Chondrocyte (in vitro differentiated cells): ENCODE results near the gene SLC39A2. TPM values are rescaled to one million over a fixed set of nuclear protein-coding genes. Genes with fewer than 3 reads are reported as not detected.

Experiments
- DNase-seq: peaks from one replicate; pipeline ENCODE4 v3.0.0; 2021; ENCODE audit warnings: mixed read lengths, low spot score
- H3K27ac Mint-ChIP-seq: one replicate; pipeline ENCODE4 v1.8.0; 2021; ENCODE audit warnings: mild to moderate bottlenecking, moderate library complexity, mixed read lengths; ENCODE audit not compliant: unreplicated experiment
- H3K27me3 Mint-ChIP-seq: 2 replicates; pipeline ENCODE4 v1.8.0; 2021; ENCODE audit warnings: low read depth, mixed read lengths
- H3K36me3 Mint-ChIP-seq: 2 replicates; pipeline ENCODE4 v1.8.0; 2021; ENCODE audit warnings: low read depth, mixed read lengths
- H3K4me1 Mint-ChIP-seq: 2 replicates; pipeline ENCODE4 v1.8.0; 2021; ENCODE audit warnings: low read depth, mild to moderate bottlenecking, mixed read lengths
- H3K4me3 Mint-ChIP-seq: one replicate; pipeline ENCODE4 v1.8.0; 2021; ENCODE audit warnings: mild to moderate bottlenecking, moderate library complexity, mixed read lengths; ENCODE audit not compliant: unreplicated experiment
- H3K9me3 Mint-ChIP-seq: 2 replicates; pipeline ENCODE4 v1.8.0; 2021; ENCODE audit warnings: low read depth, mixed read lengths
- CTCF ChIP-seq: fragments of 200-600 bp; sonication (generic); IDR thresholded peaks from 2 replicates; pipeline ENCODE4 v1.5.0; 2021; ENCODE audit warnings: antibody characterized with exemption, mild to moderate bottlenecking, moderate library complexity
- total RNA-seq: library from RNA; stranded (reverse); gene quantifications from 3 replicates; pipeline ENCODE4 v1.2.1, GENCODE V29; 2021

The SLC39A2 gene
- total RNA-seq, 1 donor from 2014 or later, result not detected

GRCh38 chr14:21026274-21026987 lies 27.3 kb downstream of the SLC39A2 start:
- no peaks in the 10 kb centered on the region for H3K36me3 Mint-ChIP-seq
- peaks cover 10% of the 10 kb centered on the region for H3K4me1 Mint-ChIP-seq
- no peaks in the 10 kb centered on the region for H3K9me3 Mint-ChIP-seq
- no peak overlapping the region for H3K4me3 Mint-ChIP-seq
- no peak for TF ChIP-seq CTCF
- no peak overlapping the region for H3K27ac Mint-ChIP-seq
- peaks cover 12% of the 10 kb centered on the region for H3K27me3 Mint-ChIP-seq
- DNase-seq, result no peak

GRCh38 chr14:21026988-21027315 lies 27.9 kb downstream of the SLC39A2 start:
- no peak for DNase-seq
- Mint-ChIP-seq H3K9me3 (no peaks in the 10 kb centered on the region), H3K4me3 (no peak overlapping the region), H3K27me3 (peaks cover 17% of the 10 kb centered on the region), H3K27ac (no peak overlapping the region), H3K4me1 (peaks cover 10% of the 10 kb centered on the region), H3K36me3 (no peaks in the 10 kb centered on the region)
- no peak for TF ChIP-seq CTCF

GRCh38 chr14:21029917-21030316 lies 30.8 kb downstream of the SLC39A2 start, which contains the start of gene TPPP2:
TSS of gene TPPP2 (plus strand) at chr14:21030217. CDS start at chr14:21030582, 365 bp downstream.
- H3K27me3 Mint-ChIP-seq, result peaks cover 10% of the 10 kb centered on the region
- DNase-seq, result no peak

GRCh38 chr14:21030531-21030930 lies 31.4 kb downstream of the SLC39A2 start:
- DNase-seq, result no peak
- Mint-ChIP-seq H3K27ac (no peak overlapping the region), H3K4me3 (no peak overlapping the region), H3K9me3 (no peaks in the 10 kb centered on the region), H3K4me1 (peaks cover 3% of the 10 kb centered on the region), H3K36me3 (no peaks in the 10 kb centered on the region), H3K27me3 (peaks cover 12% of the 10 kb centered on the region)
- no peak for TF ChIP-seq CTCF

More at GRCh38 chr14:21029917-21030316, 30.8 kb downstream of the SLC39A2 start, which contains the start of gene TPPP2:
- Mint-ChIP-seq H3K9me3 (no peaks in the 10 kb centered on the region), H3K36me3 (no peaks in the 10 kb centered on the region), H3K4me1 (peaks cover 5% of the 10 kb centered on the region), H3K4me3 (no peak within 1 kb of the TSS), H3K27ac (no peak within 1 kb of the TSS)
- no peak for TF ChIP-seq CTCF

GRCh38 chr14:21032326-21033132 lies 33.4 kb downstream of the SLC39A2 start:
- no peak for TF ChIP-seq CTCF
- no peak for DNase-seq
- no peaks in the 10 kb centered on the region for H3K9me3 Mint-ChIP-seq
- no peaks in the 10 kb centered on the region for H3K36me3 Mint-ChIP-seq
- peaks cover 12% of the 10 kb centered on the region for H3K27me3 Mint-ChIP-seq
- H3K4me1 Mint-ChIP-seq, result no peaks in the 10 kb centered on the region
- no peak overlapping the region for H3K27ac Mint-ChIP-seq
- no peak overlapping the region for H3K4me3 Mint-ChIP-seq
